SK-N-SH (cell line): ENCODE measurements around the gene PKD1.

Experiments used
- ELF1 ChIP-seq: IDR thresholded peaks from 2 replicates; pipeline ENCODE4 v1.4.0; 2012
- SIN3A ChIP-seq: IDR thresholded peaks from 2 replicates; pipeline ENCODE4 v1.6.1; 2012; ENCODE audit warnings: low read depth, mild to moderate bottlenecking, low read length, moderate library complexity, borderline replicate concordance
- SMC3 ChIP-seq: IDR thresholded peaks from 2 replicates; pipeline ENCODE4 v1.6.1; 2012; ENCODE audit warnings: low read depth, low read length, improper control_type of control experiment
- YY1 ChIP-seq: IDR thresholded peaks from 2 replicates; pipeline ENCODE4 v1.4.0; 2012; ENCODE audit warnings: low read depth, mild to moderate bottlenecking
- TF ChIP-seq, protein P1 (sequence below): IDR thresholded peaks from 2 replicates; pipeline ENCODE4 v1.4.0; 2012; ENCODE audit warnings: low read depth, borderline replicate concordance
- TF ChIP-seq, protein P2 (sequence below): fragments of 200-600 bp; sonication (generic); IDR thresholded peaks from 2 replicates; pipeline ENCODE4 v1.6.1; 2017; ENCODE audit warnings: antibody characterized with exemption, mild to moderate bottlenecking, moderate library complexity

DNA sequence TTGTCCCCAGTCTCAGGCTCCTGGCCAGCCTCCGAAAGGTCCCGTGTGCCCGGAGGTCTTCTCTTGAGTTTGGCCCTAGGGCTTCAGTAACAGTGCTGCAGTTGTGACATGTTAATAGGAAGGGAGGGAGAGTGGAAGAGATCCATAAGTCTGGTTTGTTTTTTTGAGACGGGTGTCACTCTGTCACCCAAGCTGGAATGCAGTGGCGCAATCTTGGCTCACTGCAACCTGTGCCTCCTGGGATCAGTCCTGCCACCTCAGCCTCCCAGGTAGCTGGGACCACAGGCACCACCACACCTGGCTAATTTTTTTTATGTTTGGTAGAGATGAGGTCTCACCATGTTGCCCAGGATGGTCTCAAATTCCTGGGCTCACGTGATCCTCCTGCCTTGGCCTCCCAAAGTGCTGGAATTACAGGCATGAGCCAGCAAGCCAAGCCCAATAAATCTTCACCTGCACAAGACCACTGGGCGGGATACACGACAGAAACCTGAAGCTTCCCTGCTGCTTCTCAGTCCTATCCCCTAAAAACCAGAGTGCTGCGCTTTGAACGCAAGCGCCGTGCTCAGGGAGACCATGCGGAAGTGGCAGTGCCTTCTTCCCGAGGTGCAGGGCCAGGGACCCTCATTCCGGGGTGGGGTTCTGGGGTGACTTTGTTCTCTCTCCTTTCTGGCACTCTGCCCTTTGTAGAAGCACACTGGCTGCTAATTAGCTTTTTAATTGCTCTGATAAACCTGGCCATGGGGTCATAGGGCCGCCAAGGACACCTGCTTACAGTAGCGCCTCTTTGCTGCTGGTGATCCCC, 30.8 kb upstream of the PKD1 start:
- TF ChIP-seq, protein P1, sequence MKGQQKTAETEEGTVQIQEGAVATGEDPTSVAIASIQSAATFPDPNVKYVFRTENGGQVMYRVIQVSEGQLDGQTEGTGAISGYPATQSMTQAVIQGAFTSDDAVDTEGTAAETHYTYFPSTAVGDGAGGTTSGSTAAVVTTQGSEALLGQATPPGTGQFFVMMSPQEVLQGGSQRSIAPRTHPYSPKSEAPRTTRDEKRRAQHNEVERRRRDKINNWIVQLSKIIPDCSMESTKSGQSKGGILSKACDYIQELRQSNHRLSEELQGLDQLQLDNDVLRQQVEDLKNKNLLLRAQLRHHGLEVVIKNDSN: no peak
- no peak for TF ChIP-seq SMC3
- TF ChIP-seq, protein P2, sequence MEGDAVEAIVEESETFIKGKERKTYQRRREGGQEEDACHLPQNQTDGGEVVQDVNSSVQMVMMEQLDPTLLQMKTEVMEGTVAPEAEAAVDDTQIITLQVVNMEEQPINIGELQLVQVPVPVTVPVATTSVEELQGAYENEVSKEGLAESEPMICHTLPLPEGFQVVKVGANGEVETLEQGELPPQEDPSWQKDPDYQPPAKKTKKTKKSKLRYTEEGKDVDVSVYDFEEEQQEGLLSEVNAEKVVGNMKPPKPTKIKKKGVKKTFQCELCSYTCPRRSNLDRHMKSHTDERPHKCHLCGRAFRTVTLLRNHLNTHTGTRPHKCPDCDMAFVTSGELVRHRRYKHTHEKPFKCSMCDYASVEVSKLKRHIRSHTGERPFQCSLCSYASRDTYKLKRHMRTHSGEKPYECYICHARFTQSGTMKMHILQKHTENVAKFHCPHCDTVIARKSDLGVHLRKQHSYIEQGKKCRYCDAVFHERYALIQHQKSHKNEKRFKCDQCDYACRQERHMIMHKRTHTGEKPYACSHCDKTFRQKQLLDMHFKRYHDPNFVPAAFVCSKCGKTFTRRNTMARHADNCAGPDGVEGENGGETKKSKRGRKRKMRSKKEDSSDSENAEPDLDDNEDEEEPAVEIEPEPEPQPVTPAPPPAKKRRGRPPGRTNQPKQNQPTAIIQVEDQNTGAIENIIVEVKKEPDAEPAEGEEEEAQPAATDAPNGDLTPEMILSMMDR: no peak
- TF ChIP-seq ELF1: no peak
- TF ChIP-seq YY1: no peak
- TF ChIP-seq SIN3A: no peak
